NCI-H82 (cell line): Measurements from ENCODE around the gene FKBP9.
"Not testable (repeated sequence)": the region's sequence is repeated elsewhere in the genome, so short reads cannot be mapped to it uniquely, and the experiment has no call there.

ENCODE experiments used
- DNase-seq: peaks from one replicate; lab custom pipeline; 2025; lab: John Stamatoyannopoulos, UW

The FKBP9 gene

DNA sequence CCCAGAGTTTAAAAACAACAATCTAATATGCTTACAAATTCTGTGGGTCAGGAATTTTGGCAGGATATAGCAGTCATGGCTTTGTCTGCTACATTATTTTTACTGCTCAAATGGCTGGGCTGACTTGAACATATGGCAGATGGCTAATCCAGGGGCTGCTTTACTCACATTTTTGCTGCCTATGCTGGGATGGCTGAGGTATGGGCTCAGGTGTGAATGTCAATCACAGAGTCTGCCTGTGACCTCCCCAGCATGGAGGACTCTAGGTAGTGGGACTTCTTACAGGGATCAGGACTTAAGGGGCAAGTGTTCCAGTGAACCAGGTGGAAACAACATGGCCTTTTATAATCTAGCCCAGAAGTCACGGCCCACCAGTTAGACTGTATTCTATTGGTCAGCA lies 4.4 kb upstream of the FKBP9 start:
- DNase-seq: peak; percentile 77

DNA sequence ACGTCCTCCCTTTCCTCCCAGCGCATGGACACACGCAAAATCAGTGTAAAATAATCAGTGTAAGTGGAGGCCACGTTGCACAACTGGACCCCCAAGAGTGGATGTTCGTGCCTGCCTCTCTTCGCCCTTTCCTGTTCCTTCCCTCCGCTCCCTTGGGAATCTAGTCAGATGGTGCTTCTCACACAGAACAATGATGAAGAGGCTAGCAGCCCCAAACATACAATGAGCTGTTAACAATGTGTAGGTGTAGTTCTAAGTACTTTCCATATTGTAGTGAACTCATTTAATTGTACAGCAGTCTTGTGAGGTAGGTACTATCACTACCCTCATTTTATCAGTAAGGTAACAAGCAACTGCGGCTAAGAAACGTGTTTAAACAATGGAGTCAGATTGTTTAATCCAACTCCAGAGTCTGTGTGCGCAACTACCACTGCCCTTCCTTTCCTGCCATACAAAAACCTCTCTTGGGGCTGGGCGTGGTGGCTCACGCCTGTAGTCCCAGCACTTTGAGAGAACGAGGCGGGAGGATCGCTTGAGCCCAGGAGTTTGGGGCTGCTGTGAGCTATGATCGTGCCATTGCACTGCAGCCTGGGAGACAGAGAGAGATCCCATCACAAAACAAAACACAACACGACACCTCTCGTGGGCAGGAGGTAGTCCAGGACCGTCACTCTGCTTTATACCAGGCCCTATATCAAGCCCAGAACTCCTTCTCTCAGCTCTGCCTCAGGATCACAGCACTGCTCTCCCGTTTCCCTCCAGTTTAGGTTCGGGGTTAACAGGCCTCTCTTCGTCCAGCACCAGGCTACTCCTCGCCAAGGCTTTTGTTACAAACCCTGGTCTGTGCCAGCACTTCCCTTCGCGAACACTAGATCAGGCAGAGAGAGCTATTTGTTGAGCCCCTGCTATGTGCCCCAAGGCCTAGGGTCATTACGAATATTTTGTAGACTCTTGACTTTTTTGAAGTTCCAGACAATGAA lies 1.1 kb downstream of the FKBP9 start:
- DNase-seq: peak; percentile 70

DNA sequence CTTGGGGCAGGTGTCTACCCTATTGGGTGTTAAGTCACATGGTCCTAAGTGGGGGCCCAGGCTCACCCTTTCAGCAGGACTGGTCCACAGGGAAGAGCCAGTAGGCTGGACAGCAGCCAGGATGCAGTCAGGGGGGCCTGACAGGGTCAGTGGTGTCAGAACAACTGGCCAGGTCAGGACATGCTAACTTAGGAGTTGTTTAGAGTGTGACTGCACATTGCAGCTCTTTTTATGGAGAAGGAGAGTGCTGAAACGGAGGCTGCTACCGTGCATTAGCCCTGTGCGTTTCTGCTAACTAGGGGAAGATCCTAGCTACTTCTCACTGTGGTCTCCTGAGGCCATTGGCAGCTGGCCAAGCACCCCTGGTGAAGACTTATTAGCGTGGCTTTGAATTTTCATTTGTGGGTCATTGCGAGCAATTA lies 6.7 kb downstream of the FKBP9 start:
- peak; percentile 35 for DNase-seq

DNA sequence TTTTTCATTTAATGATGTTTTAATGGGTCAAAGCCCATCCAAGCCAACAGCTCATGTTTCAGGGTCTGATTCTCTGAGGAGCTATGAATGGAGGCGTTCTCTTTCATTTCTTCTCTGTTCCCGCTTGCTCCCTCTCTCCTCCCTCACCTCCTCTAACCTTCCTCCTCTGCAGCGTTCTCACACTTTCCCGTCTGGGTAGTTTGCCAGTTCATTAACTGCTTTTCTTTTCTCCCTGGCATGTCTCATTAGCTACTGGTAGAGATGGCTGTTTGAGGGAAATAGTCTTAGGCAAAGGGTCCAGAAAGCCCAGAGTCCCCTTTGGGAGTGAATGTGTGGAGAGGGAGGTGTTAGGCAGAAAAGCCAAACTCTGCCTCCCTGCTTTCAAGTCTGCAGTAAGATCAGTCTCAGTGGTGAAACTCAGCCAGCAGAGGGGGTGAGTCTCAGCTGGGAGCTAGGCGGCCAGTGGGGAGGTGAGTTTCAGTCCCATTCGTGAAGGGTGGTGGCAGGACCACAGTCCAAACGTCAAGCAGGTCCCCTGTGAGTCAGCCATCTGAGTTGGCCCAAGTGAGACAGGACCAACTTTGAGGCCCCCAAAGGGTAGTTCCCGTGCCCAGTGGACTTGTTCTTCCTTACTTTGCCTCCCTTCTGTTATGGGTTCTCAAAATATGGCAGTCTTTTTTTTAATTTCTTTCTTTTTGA lies 7.4 kb downstream of the FKBP9 start:
- DNase-seq: not testable (repeated sequence)

- DNase-seq: peak; percentile 1
Observed at GRCh38 chr7:32966489-32967267, 9.4 kb downstream of the FKBP9 start.

GRCh38 chr7:32967268-32967582 lies 10.0 kb downstream of the FKBP9 start:
- not testable (repeated sequence) for DNase-seq

- not testable (repeated sequence) for DNase-seq
Observed at GRCh38 chr7:32971967-32972366, 14.7 kb downstream of the FKBP9 start.

DNA sequence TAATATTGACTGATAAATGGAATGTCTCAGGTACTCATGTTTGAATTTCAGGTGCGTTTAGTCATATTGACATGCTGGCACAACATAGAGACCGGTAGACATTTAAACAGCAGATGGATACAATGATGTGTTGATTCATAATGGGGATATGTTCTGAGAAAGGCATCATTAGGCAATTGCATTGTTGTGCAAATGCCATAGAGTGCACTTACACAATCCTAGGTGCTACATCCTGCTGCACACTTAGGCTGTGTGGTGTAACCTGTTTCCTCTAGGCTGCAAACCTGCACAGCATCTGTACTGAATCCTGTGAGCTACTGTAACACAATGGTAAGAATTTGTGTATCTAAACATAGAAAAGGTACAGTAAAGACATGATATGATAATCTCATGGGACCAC lies 19.9 kb downstream of the FKBP9 start:
- DNase-seq: not testable (repeated sequence)

- not testable (repeated sequence) for DNase-seq
Observed at GRCh38 chr7:32979246-32979645, 22.0 kb downstream of the FKBP9 start.

- DNase-seq: not testable (repeated sequence)
Observed at GRCh38 chr7:32979902-32980301, 22.7 kb downstream of the FKBP9 start.

DNA sequence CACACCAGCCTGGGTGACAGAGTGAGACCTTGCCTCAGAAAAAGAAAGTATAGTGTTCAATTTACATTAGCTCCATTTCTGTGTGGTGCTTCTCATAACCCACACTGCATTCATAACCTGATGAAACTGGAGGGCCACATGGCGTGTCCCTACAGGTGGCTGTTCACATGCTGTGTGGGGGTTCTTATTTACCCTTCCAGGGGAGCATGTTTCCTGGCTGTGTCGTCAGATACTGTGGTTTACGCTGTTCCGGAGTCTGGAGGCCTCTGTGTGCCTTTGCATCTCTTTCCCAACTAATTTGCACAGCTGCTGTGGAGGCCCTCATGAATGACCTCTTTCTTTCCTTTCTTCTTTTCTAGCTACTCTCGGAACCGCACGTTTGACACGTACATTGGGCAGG lies 30.9 kb downstream of the FKBP9 start:
- DNase-seq: not testable (repeated sequence)

DNA sequence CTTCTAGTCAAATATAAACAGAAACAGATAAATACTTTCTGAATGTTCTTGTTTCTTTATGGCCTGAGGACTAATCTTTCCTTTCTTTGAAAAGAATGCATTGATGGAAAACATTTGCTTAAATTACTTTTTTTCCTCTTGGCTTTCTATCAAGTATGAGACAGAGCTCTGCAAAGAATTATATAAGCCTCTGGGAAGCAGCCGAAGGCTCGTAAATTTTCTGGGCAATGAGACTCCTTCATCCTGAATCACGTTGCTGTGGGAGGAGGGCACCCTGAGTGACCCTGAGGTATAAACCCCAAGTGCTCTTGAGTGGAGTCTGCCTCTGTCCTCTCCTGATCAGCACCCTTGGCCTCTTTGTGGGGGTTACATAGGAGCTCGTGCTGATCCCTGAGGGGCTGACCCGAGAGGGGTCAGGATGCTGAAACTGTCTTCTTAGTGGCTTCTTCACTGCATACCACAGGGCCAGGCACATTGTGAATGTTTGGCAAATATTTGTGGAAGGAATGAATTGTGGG lies 33.9 kb downstream of the FKBP9 start:
- DNase-seq: not testable (repeated sequence)

DNA sequence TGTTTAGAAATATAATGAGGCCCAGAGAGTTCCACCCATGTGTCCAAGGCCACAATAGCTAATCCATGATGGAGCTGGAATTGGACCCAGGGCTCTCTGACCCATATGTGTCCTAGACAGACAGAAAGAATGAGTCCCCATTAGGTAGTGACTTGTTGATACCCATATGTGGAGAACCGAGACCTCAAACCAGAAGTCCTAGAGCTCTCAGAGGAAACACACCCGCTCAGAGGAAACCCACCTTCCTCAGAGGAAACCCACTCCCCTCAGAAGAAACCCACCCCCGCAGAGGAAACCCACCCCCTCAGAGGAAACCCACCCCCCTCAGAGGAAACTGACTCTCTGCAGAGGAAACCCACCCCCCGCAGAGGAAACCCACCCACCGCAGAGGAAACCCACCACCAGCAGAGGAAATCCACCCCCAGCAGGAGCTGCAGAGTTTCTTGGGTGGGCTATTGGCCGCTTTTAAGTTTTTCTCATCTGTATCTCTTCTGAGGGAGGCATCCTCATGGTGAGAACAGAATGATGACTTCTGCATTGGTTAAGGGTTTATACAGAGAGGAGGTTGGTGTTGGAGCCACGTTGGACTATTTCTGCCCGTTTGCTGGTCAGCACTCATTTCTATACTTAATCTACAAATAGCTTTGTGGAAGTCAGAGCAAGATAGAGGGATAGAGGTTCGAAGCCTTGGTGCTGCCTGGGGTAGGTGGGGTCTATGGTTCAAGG lies 34.9 kb downstream of the FKBP9 start:
- not testable (repeated sequence) for DNase-seq

- DNase-seq: not testable (repeated sequence)
Observed at GRCh38 chr7:32992750-32993149, 35.5 kb downstream of the FKBP9 start.

GRCh38 chr7:32997956-32998355 lies 40.7 kb downstream of the FKBP9 start:
- not testable (repeated sequence) for DNase-seq

DNA sequence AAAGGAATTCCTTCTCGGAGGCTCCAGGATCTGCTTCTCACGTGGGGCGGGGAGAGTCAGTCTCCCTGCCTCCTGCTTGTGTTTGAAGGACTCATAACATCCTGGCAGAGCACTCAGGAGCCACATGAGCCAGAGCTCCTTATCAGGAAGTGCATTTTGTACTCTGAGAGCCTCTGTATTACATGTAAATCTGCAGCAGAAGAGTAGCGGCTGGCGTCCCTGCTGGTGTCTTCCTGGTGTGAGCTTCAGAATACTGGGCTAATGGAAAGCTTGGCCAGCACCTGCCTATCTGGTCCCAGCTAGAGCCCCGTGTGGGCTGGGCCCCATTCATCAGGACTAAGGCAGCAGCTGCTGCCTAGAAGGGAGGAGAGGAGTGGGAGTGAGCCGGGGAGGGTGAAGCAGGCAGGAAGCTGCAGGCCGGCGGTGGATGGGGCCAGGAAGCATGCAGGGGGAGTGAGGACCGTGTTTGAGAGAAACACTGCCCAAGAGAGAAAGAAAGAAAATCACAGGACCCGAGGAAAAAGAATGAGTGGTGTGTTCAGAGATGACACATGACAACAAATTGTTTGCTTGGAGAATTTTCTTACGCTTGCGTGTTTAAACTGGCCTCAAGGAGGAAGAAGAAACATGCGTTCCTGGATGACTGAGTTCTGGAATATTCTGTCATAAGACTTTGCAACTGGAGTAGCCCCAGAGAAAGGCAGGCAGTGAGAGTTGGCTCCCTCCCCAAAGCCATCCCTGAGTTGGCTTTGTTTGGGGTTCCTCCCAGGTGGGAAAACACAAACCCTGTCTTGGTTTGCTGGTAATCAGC lies 41.3 kb downstream of the FKBP9 start:
- not testable (repeated sequence) for DNase-seq

DNA sequence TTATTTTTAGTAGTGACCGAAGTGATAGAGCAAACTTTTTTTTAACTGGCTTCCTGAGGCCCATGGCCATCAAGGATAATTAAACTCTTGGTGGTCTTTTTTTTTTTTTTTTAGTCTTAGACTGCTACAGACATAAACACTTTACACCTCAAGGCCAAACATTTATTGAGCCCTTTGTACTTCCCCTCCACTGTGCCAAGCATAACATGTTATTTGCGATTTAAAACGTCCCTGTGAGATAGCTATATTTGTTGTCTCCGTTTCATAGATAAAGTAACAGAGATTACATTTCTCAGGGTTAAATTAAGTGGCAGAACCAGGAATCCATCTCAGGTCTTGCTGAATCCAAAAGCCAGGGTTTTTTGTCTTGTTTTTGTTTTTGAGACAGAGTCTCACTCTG lies 42.1 kb downstream of the FKBP9 start:
- not testable (repeated sequence) for DNase-seq

- DNase-seq: not testable (repeated sequence)
Observed at GRCh38 chr7:33003111-33003510, 45.9 kb downstream of the FKBP9 start.

DNA sequence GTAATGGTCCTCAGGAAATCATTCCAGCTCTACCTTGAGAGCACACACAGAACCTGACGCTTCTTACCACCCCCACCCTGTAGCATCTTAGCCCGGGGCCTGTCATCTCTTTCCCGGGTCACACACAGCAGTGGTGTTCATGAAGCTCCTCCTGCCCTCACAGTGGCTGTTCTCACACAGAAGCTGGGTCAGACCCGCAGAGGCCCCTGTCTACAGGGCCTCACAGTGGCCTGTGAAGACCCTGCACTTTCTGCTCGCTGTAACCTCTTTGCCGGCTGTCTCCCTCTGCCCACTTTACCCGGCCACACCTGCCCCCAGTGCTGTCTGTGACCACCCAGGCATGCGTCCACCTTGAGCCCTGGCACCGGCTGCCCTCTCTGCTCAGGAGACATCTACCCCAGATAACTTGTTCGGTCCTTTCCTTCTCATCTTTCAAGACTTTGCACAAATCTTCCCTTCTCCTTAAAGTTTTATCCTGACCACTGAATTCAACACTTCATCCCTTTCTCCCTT lies 46.9 kb downstream of the FKBP9 start:
- DNase-seq: not testable (repeated sequence)

DNA sequence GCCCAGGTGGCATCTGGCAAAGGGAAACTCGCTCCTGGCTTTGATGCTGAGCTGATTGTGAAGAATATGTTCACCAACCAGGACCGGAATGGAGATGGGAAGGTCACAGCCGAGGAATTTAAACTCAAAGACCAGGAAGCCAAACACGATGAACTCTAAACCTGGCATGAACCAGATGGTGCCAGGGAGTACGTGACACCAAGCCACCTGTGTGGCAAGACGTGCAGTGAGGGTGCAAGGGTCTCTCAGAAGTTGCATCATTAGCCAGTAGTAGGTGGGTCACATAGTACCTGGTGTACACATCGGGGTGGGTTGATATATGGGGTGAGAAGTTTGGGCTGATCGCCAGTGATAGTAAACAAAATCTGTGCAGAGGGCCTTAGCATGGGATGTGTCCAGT lies 48.0 kb downstream of the FKBP9 start:
- not testable (repeated sequence) for DNase-seq
